HG02588 (cell line): ENCODE results near the gene STX18.
"Not testable (repeated sequence)": the region's sequence is repeated elsewhere in the genome, so short reads cannot be mapped to it uniquely, and the experiment has no call there.

ENCODE experiments used
- ATAC-seq: cut with Tn5 transposase; IDR thresholded peaks from one replicate; pipeline ENCODE4 v1.9.1; 2021; ENCODE audit warnings: mild to moderate bottlenecking, moderate library complexity; ENCODE audit not compliant: unreplicated experiment

Gene STX18

GRCh38 chr4:4514786-4515185 is 27.1 kb downstream of the STX18 start:
- ATAC-seq, result no peak

GRCh38 chr4:4512282-4512681 is 29.6 kb downstream of the STX18 start:
- ATAC-seq, result no peak

GRCh38 chr4:4510641-4511040 is 31.2 kb downstream of the STX18 start:
- not testable (repeated sequence) for ATAC-seq

GRCh38 chr4:4509521-4509920 is 32.3 kb downstream of the STX18 start:
- ATAC-seq, result no peak

- ATAC-seq, result no peak
These were observed 33.9 kb downstream of the STX18 start for GRCh38 chr4:4507923-4508322.

- ATAC-seq, result no peak
These were observed 34.4 kb downstream of the STX18 start for GRCh38 chr4:4507403-4507802.

- ATAC-seq, result no peak
These were observed 34.9 kb downstream of the STX18 start for GRCh38 chr4:4506961-4507360.

GRCh38 chr4:4505211-4505610 is 36.6 kb downstream of the STX18 start:
- not testable (repeated sequence) for ATAC-seq

- no peak for ATAC-seq
These were observed 37.1 kb downstream of the STX18 start for GRCh38 chr4:4504783-4505182.

GRCh38 chr4:4502694-4503311 is 39.0 kb downstream of the STX18 start:
- ATAC-seq, result peak; percentile 62

- ATAC-seq, result no peak
These were observed 40.2 kb downstream of the STX18 start for GRCh38 chr4:4501679-4502078.

- no peak for ATAC-seq
These were observed 42.3 kb downstream of the STX18 start for GRCh38 chr4:4499438-4500123.

GRCh38 chr4:4496592-4497372 is 45.1 kb downstream of the STX18 start:
- no peak for ATAC-seq

- ATAC-seq, result no peak
These were observed 47.0 kb downstream of the STX18 start for GRCh38 chr4:4494882-4495281.

- peak; percentile 61 for ATAC-seq
These were observed 49.5 kb downstream of the STX18 start for GRCh38 chr4:4492161-4492847.

- no peak for ATAC-seq
These were observed 50.4 kb downstream of the STX18 start for GRCh38 chr4:4491396-4491893.

- ATAC-seq, result no peak
These were observed 51.0 kb downstream of the STX18 start for GRCh38 chr4:4490816-4491215.

- ATAC-seq, result no peak
These were observed 51.8 kb downstream of the STX18 start for GRCh38 chr4:4490041-4490440.

- ATAC-seq, result peak; percentile 85
These were observed 53.1 kb downstream of the STX18 start for GRCh38 chr4:4488405-4489404.

- no peak for ATAC-seq
These were observed 54.9 kb downstream of the STX18 start for GRCh38 chr4:4486969-4487368.
